GM21825 (cell line): ENCODE data around the gene GNB3.
"Not testable (repeated sequence)": the region's sequence is repeated elsewhere in the genome, so short reads cannot be mapped to it uniquely, and the experiment has no call there.

ENCODE experiments used
- ATAC-seq: cut with Tn5 transposase; IDR thresholded peaks from one replicate; pipeline ENCODE4 v1.9.1; 2021; ENCODE audit warnings: mild to moderate bottlenecking, moderate library complexity; ENCODE audit not compliant: unreplicated experiment

Gene GNB3

GRCh38 chr12:6874015-6874368 is 33.3 kb downstream of the GNB3 start:
- not testable (repeated sequence) for ATAC-seq

DNA sequence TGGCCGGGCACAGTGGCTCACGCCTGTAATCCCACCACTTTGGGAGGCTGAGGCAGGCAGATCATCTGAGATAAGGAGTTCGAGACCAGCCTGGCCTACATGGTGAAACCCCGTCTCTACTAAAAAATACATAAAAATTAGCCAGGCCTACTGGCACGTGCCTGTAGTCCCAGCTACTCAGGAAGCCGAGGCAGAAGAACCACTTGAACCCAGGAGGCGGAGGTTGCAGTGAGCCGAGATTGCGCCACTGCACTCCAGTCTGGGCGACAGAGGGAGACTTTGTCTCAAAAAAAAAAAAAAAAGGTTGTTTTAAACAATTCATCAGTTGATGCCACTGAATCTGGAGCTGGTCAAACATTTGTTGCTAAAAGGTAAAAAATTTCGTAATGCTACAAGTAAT is 39.1 kb downstream of the GNB3 start:
- ATAC-seq, result not testable (repeated sequence)

- ATAC-seq, result no peak
Measured at GRCh38 chr12:6883252-6883651, 42.5 kb downstream of the GNB3 start.

GRCh38 chr12:6883683-6884082 is 43.0 kb downstream of the GNB3 start:
- ATAC-seq, result no peak

DNA sequence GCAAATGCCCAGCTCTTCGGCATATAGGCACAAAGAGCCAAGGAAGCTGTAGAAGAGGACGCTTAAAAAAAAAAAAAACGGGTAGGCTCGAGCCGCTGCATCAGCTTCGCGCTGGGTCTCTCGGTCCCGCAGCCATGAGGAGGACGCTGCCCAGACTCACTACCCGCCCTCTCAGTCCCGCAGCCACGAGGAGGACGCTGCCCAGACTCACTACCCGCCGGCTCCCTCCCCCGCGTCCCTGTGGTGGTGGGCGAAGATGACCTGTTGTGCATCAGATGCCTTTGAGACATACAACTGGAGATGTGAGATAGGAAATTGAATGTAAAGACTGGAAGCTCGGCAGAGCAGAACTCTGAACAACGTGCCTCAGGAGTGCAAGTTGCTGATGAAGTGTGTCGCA is 43.8 kb downstream of the GNB3 start:
- ATAC-seq, result no peak

- not testable (repeated sequence) for ATAC-seq
Measured at GRCh38 chr12:6886206-6886999, 45.7 kb downstream of the GNB3 start.

DNA sequence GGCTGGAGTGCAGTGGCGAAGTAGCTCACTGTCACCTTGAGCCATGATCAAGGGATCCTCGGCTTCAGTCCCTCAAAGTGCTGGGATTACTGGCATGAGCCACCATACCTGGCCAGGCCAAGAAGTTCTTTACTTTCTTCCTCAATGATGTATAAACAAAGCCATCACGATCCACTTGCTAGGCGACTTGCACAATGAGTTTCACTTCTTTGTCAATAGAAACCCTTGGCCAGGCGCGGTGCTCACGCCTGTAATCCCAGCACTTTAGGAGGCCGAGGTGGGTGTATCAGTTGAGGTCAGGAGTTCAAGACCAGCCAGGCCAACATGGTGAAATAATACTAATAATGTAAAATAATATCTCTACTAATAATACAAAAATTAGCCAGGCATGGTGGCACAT is 46.7 kb downstream of the GNB3 start:
- ATAC-seq, result no peak

DNA sequence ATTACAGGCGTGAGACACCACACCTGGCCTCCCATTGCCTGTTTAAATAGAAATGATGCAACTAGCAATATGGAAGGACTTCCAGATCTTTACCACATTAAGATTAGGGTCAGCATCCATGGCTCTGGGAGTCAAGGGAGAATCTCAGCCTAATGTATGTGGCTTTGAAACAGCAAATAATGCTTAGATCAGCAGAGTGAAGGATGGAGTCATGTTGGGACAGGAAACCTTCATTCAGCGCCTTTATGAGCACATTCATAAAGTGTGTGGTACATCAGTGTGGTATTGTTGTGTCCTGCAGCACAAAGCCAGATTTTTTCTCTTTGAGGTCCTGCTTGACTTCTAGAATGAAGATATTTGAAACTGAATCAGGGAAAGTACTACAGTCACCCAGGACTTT is 47.6 kb downstream of the GNB3 start:
- ATAC-seq, result no peak

DNA sequence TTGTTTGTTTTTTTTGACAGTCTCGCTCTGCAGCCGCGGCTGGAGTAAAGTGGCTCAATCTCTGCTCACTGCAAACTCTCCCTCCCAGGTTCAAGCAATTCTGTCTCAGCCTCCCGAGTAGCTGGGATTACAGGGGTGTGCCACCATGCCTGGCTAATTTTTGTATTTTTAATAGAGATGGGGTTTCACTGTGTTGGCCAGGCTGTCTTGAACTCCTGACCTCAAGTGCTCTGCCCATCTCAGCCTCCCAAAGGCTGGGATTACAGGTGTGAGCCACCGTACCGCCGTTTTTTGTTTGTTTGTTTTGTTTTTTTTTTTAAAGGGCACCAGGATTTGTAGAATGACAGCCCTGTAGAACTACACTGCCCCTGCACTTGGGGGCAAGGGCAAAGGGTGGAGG is 48.1 kb downstream of the GNB3 start:
- not testable (repeated sequence) for ATAC-seq

- not testable (repeated sequence) for ATAC-seq
Measured at GRCh38 chr12:6889775-6890573, 49.2 kb downstream of the GNB3 start.

DNA sequence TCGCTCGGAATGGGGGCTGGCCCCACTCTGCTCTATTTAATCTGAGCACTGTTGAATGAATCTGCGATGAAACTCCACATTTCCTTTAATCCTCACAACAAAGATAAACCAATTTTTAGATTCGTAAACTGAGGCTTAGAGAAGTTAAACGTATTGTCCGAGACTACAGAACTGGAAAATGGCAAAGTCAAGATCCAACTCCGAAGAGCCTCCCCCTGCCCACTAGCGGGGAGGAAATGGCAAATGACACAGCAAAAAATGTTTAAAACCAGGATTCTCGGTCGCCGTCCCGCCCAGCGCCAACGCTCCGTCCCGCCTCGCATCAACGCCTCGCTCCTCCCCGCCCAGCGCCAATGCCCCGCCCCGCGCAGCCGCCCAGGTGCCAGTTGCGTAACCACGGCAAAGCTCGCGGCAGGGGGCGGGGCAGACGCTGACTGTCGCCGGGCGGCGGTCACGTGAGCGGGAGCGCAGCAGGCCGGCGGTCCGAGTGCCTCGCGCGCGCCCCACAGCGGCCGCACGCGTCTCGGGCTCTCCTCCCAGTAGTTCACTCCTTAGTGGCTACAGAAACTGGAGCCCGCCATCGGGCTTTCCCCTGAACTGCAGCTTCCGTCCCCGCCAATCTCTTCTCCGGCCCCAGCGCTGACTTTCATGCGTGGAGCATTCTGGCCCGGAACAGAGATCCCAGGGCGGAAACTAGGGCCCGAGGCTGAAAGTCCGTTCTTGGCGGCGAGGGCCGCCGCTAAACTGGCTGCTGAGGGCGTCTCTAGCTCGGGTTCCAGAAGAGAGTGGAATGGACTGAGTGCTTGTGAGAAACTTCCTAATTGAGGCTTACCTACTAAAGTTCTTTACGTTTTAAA is 50.3 kb downstream of the GNB3 start:
- ATAC-seq, result peak; percentile 93

DNA sequence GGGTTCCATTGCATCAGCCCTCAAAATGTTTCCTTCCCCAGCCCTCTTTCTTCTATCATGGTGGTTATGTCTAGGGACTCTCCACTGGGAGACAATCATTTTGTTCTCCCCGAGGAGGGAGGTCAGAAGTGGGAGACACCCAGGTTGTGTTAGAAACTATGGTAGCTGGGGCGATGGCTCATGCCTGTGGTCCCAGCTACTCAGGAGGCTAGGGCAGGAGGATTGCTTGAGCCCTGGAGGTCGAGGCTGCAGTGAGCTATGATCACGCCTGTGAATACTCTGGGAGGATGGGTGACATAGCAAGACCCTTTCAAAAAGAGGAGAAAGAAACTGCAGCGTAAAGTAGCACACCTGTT is 50.9 kb downstream of the GNB3 start:
- ATAC-seq, result peak; percentile 2

DNA sequence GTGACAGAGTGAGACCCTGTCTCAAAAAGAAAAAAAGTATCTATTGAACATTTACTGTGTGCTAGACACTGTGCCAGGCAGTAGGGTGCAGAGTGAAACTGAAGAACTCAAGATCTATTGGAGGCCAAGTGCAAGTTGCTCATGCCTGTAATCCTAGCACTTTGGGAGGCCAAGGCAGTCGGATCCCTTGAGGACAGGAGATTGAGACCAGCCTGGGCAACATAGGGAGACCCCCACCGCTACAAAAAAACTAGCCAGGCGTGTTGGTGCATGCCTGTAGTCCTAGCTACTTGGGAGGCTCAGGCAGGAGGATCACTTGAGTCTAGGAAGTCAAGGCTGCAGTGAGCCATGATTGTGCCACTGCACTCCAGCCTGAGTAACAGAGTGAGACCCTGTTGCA is 52.0 kb downstream of the GNB3 start:
- not testable (repeated sequence) for ATAC-seq

- no peak for ATAC-seq
Measured at GRCh38 chr12:6894321-6894720, 53.6 kb downstream of the GNB3 start.
